KMS-11 (cell line): ENCODE results near the gene VN1R5.

Source experiments
- H2AFZ ChIP-seq: fragments of 200-600 bp; sonication (generic); 2 replicates; pipeline ENCODE4 v1.6.1; 2016; ENCODE audit warnings: antibody characterized with exemption, mixed run types, low read depth
- H3K27ac ChIP-seq: fragments of 200-600 bp; sonication (generic); 2 replicates; pipeline ENCODE4 v1.6.1; 2016; ENCODE audit warnings: mild to moderate bottlenecking, mixed run types
- H3K27me3 ChIP-seq: fragments of 200-600 bp; sonication (generic); 2 replicates; pipeline ENCODE4 v1.6.1; 2017; ENCODE audit warnings: mild to moderate bottlenecking, low read depth, mixed run types, moderate library complexity; ENCODE audit not compliant: insufficient read depth
- H3K36me3 ChIP-seq: fragments of 200-600 bp; sonication (generic); 2 replicates; pipeline ENCODE4 v1.6.1; 2017; ENCODE audit warnings: mild to moderate bottlenecking, mixed run types; ENCODE audit not compliant: insufficient read depth
- H3K4me1 ChIP-seq: fragments of 200-600 bp; sonication (generic); 2 replicates; pipeline ENCODE4 v1.6.1; 2016; ENCODE audit warnings: mild to moderate bottlenecking, low read depth, mixed run types; ENCODE audit not compliant: poor library complexity, severe bottlenecking
- H3K4me2 ChIP-seq: fragments of 200-600 bp; sonication (generic); 2 replicates; pipeline ENCODE4 v1.7.0; 2016; ENCODE audit warnings: mild to moderate bottlenecking, mixed run types
- H3K4me3 ChIP-seq: fragments of 200-600 bp; sonication (generic); IDR thresholded peaks from 2 replicates; pipeline ENCODE4 v1.6.1; 2017; ENCODE audit warnings: low read depth, low read length, mixed read lengths; ENCODE audit not compliant: insufficient read depth
- H3K79me2 ChIP-seq: fragments of 200-600 bp; sonication (generic); 2 replicates; pipeline ENCODE4 v1.6.1; 2016; ENCODE audit warnings: low read depth, mixed run types; ENCODE audit not compliant: insufficient read depth
- H3K9ac ChIP-seq: fragments of 200-600 bp; sonication (generic); 2 replicates; pipeline ENCODE4 v1.6.1; 2016; ENCODE audit warnings: mild to moderate bottlenecking, mixed run types
- H4K20me1 ChIP-seq: fragments of 200-600 bp; sonication (generic); 2 replicates; pipeline ENCODE4 v1.6.1; 2016; ENCODE audit warnings: mild to moderate bottlenecking, mixed run types; ENCODE audit not compliant: insufficient read depth
- CTCF ChIP-seq: fragments of 200-600 bp; sonication (generic); conservative IDR thresholded peaks from 2 replicates; pipeline ENCODE4 v1.6.1; 2017; ENCODE audit warnings: low read depth, mild to moderate bottlenecking, antibody characterized with exemption, low read length, moderate library complexity, mixed read lengths

VN1R5 gene

GRCh38 chr1:247243524-247244137, 12.2 kb upstream of the VN1R5 start:
- Histone ChIP-seq H3K36me3 (no peaks in the 10 kb centered on the region), H3K4me3 (no peak overlapping the region), H3K27ac (no peak overlapping the region), H4K20me1 (no peaks in the 10 kb centered on the region), H3K79me2 (no peaks in the 10 kb centered on the region), H3K4me2 (no peak overlapping the region), H3K9ac (no peak overlapping the region), H2AFZ (no peak overlapping the region), H3K4me1 (no peaks in the 10 kb centered on the region), H3K27me3 (no peaks in the 10 kb centered on the region)
- no peak for TF ChIP-seq CTCF

- H3K36me3 ChIP-seq: no peaks in the 10 kb centered on the region
- no peak overlapping the region for H3K27ac ChIP-seq
- H3K4me3 ChIP-seq: no peak overlapping the region
- no peak for TF ChIP-seq CTCF
- H4K20me1 ChIP-seq: no peaks in the 10 kb centered on the region
- no peaks in the 10 kb centered on the region for H3K79me2 ChIP-seq
- H3K9ac ChIP-seq: no peak overlapping the region
- no peaks in the 10 kb centered on the region for H3K4me1 ChIP-seq
- no peaks in the 10 kb centered on the region for H3K27me3 ChIP-seq
- no peak overlapping the region for H3K4me2 ChIP-seq
- H2AFZ ChIP-seq: no peak overlapping the region
Observed at GRCh38 chr1:247246325-247247115, 9.4 kb upstream of the VN1R5 start.

- no peaks in the 10 kb centered on the region for H3K36me3 ChIP-seq
- no peaks in the 10 kb centered on the region for H3K79me2 ChIP-seq
- H3K4me2 ChIP-seq: no peak overlapping the region
- no peak for TF ChIP-seq CTCF
- no peaks in the 10 kb centered on the region for H3K27me3 ChIP-seq
- no peak overlapping the region for H3K9ac ChIP-seq
- H3K4me1 ChIP-seq: no peaks in the 10 kb centered on the region
- H2AFZ ChIP-seq: no peak overlapping the region
- no peak overlapping the region for H3K4me3 ChIP-seq
- H4K20me1 ChIP-seq: no peaks in the 10 kb centered on the region
- no peak overlapping the region for H3K27ac ChIP-seq
Observed at GRCh38 chr1:247247568-247247967, 8.3 kb upstream of the VN1R5 start.

- Histone ChIP-seq H3K27ac (no peak overlapping the region), H3K4me3 (no peak overlapping the region), H3K9ac (no peak overlapping the region), H2AFZ (no peak overlapping the region), H3K4me1 (no peaks in the 10 kb centered on the region), H3K4me2 (no peak overlapping the region), H3K79me2 (no peaks in the 10 kb centered on the region), H3K27me3 (no peaks in the 10 kb centered on the region), H4K20me1 (no peaks in the 10 kb centered on the region), H3K36me3 (no peaks in the 10 kb centered on the region)
- TF ChIP-seq CTCF: no peak
Observed at GRCh38 chr1:247266053-247266452, 10.2 kb downstream of the VN1R5 start.
